Choroid plexus epithelial cell (primary cell): ENCODE measurements around the gene OPCML.

ENCODE experiments used
- DNase-seq: peaks from one replicate; pipeline ENCODE4 v3.0.0-alpha.2; 2010; ENCODE audit warnings: low read depth
- H3K4me3 ChIP-seq: 2 replicates; pipeline ENCODE4 v1.5.1; 2011; ENCODE audit warnings: low read depth, mild to moderate bottlenecking, control low read depth, low read length, moderate library complexity
- TF ChIP-seq, protein P1 (sequence below): conservative IDR thresholded peaks from 2 replicates; pipeline ENCODE4 v1.5.1; 2011; ENCODE audit warnings: low read depth, mild to moderate bottlenecking, control low read depth, inconsistent platforms, low read length, moderate library complexity

OPCML gene

DNA sequence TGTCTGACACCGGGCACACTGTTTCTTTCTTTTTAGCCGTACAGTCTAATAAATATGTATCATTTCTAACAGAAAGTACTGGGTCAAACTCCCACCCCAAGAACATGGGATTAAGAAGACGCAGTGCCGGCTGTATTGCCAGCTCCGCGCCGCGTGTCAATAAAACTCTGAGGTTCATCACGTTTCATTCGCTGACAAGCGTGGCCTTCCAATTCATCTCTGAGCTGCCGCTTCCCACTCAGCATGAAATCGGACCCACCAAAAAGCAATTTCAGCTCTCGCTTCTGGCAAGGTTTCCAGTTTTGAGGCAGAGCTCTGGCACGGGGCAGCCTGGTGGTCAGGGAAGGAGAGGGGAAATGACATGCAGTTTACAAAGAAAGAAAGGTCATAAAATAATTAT lies 819.8 kb downstream of the OPCML start:
- TF ChIP-seq, protein P1, sequence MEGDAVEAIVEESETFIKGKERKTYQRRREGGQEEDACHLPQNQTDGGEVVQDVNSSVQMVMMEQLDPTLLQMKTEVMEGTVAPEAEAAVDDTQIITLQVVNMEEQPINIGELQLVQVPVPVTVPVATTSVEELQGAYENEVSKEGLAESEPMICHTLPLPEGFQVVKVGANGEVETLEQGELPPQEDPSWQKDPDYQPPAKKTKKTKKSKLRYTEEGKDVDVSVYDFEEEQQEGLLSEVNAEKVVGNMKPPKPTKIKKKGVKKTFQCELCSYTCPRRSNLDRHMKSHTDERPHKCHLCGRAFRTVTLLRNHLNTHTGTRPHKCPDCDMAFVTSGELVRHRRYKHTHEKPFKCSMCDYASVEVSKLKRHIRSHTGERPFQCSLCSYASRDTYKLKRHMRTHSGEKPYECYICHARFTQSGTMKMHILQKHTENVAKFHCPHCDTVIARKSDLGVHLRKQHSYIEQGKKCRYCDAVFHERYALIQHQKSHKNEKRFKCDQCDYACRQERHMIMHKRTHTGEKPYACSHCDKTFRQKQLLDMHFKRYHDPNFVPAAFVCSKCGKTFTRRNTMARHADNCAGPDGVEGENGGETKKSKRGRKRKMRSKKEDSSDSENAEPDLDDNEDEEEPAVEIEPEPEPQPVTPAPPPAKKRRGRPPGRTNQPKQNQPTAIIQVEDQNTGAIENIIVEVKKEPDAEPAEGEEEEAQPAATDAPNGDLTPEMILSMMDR = no peak
- H3K4me3 ChIP-seq = no peak overlapping the region
- DNase-seq = no peak

DNA sequence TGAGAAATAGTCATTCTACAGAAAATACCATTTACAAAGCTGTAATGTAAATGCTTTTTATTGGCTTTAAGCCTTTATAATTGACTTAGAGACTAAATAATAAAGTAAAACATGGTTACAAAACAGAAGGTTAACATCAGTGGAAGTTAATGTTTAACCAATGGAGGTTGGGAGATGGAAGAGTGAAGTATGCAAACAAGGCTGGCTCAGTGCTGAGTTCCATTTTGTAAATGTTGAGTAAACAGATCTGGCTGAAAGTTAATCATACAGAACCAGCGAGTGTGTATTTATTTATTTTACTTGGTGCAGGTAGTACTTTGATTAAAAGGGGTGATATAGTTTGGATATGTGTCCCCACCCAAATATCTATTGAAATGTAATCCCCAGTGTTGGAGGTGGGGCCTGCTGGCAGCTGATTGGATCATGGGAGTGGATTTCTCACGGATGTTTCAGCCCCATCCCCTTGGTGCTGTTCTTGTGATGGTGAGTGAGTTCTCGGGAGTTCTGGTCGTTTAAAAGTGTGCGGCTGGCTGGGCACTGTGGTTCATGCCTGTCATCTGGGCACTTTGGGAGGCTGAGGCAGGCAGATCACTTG lies 827.4 kb downstream of the OPCML start:
- TF ChIP-seq, protein P1 = no peak
- no peak for DNase-seq
- no peak overlapping the region for H3K4me3 ChIP-seq

DNA sequence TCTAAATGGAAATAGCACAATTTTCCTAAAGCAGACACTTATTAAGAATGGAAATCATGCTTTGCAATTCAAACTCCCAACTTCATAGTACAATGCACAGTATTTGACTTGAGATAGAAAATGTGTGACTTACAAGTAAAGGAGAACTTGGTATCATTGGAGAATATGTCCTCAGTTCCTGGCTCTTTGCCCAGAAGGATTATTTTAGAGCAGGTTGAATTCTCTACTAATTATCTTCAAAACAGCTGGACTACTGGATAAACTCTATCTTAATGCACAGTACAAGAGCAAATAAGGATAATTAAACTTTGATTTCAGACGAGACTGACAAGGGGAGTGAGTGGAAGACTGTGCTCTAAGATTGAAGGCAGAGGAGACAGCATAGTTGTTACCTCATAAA lies 839.4 kb downstream of the OPCML start:
- H3K4me3 ChIP-seq = no peak overlapping the region
- TF ChIP-seq, protein P1 = no peak
- DNase-seq = no peak

DNA sequence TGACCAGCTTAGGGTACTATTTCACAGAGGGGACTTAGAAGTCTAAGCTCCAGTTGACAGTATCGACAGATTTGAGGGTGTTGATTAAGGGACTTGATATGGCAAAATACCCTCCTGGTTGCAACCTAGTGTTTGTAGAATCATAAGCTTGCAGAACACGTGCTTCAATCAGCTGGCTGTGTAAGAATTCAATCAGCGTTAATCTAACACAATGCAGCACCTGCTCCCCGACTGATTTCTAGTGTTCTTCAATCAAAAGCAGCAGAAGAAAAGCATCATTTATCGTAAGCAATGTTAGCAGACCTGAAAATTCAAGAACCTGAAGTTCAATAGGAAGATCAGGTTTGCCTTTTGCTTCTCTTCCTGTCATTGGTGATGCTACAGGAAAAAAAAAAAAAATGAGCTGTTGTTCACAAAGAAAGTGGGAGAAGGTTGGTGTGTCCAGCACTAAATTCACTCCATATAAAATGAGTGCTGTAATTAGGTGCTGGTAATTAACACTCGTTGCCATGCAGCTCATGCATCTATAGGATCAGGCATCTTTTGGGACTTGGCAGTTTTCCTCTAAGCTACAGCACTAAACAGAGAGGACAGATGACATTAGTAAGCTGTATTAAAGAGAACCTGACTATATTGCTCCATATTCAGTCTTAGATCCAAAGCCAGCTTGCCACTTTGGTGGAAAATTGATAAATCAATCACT lies 840.3 kb downstream of the OPCML start:
- no peak for DNase-seq
- TF ChIP-seq, protein P1 = no peak
- H3K4me3 ChIP-seq = no peak overlapping the region

DNA sequence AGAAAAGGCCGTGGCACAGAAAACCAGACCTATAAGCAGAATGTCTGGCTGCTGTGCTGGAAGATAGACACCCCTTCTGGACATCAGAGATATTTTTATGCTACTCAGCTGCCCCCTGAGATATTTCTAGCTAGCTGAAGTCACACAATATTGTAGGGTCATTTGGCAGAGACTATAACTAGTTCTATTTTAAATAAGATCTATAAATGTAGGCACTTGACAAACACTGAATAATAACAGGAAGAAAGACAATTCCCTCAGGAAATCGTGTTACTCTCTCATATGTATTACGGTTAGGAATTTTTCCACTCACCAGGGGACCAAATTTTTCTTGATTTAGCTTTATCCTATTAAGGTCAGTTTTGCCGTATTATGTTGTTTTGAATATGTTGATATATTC lies 845.4 kb downstream of the OPCML start:
- peak; percentile 69 for DNase-seq
- TF ChIP-seq, protein P1 = no peak
- no peak overlapping the region for H3K4me3 ChIP-seq

DNA sequence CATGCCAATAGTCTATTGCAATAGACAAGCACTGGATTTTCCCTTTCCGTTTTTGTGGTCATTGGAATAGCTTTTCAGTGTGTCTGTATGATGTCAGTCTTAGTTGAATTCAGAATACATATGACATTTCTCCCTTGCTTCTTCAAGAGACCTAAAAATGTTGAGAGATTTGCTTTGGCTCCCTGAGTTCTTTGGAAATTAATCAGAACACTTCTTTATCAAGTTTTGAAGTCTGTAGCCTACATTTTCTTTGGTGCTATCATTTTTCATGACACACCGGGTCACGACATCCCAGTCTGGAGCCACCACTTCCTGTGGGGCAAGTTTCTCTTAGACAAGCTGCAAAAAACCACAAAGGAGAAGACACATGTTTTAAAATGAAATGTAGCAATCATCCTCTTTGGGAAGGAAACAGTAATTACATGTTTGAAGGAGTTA lies 847.1 kb downstream of the OPCML start:
- peak; percentile 89 for DNase-seq
- H3K4me3 ChIP-seq = no peak overlapping the region
- TF ChIP-seq, protein P1 = no peak

DNA sequence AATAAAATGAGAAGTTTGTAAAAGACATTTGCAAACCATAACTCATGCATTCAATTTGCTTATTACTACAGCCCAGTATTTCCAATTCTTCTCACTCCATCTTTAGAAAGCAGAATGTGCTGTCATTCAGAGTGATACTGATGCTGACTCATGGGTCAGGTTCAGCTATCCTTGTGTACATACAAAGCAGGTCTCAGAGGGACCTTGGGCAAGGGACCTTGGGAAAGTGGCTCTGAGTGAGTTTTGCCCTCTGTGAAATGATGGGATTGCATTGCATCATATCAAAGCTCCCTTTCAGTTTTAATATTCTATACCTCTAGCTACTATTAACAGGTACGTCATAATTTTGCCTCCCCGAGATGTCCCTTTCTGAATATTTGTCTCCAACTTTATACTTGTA lies 848.7 kb downstream of the OPCML start:
- TF ChIP-seq, protein P1 = no peak
- H3K4me3 ChIP-seq = no peak overlapping the region
- peak; percentile 29 for DNase-seq
